ENCODE data around the gene PHLDA2. TPM values are rescaled to one million over a fixed set of nuclear protein-coding genes. Genes with fewer than 3 reads are reported as not detected.

PHLDA2 gene
- total RNA-seq, 1 experiment from 2014 or later: 33.7 TPM

GRCh38 chr11:2911088-2911784 is 18.0 kb downstream of the PHLDA2 start:
- Histone ChIP-seq H3K9me3 (ENCODE audit: low read depth, low read length, poor library complexity, severe bottlenecking) (no peaks in the 10 kb centered on the region), H3K4me1 (ENCODE audit: insufficient read depth, low read length, poor library complexity, severe bottlenecking) (peaks cover 6% of the 10 kb centered on the region), H3K27me3 (replicated peaks; ENCODE audit: insufficient read depth, low read depth, low read length, poor library complexity) (no peaks in the 10 kb centered on the region), H3K27ac (ENCODE audit: low read depth, low read length, poor library complexity, severe bottlenecking) (no peak overlapping the region), H3K36me3 (ENCODE audit: insufficient read depth, low read length, poor library complexity, severe bottlenecking) (no peaks in the 10 kb centered on the region), H3K4me3 (ENCODE audit: low read depth, low read length, poor library complexity, severe bottlenecking) (no peak overlapping the region)
- ChIA-PET CTCF (no interaction called here), POLR2A (ENCODE audit: low non-redundant PET) (no interaction called here)
- TF ChIP-seq, protein P1, sequence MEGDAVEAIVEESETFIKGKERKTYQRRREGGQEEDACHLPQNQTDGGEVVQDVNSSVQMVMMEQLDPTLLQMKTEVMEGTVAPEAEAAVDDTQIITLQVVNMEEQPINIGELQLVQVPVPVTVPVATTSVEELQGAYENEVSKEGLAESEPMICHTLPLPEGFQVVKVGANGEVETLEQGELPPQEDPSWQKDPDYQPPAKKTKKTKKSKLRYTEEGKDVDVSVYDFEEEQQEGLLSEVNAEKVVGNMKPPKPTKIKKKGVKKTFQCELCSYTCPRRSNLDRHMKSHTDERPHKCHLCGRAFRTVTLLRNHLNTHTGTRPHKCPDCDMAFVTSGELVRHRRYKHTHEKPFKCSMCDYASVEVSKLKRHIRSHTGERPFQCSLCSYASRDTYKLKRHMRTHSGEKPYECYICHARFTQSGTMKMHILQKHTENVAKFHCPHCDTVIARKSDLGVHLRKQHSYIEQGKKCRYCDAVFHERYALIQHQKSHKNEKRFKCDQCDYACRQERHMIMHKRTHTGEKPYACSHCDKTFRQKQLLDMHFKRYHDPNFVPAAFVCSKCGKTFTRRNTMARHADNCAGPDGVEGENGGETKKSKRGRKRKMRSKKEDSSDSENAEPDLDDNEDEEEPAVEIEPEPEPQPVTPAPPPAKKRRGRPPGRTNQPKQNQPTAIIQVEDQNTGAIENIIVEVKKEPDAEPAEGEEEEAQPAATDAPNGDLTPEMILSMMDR (conservative IDR thresholded peaks at IDR 0.05; ENCODE audit: low read depth, low read length): no peak
- TF ChIP-seq EZH2 (IDR thresholded peaks at IDR 0.05; ENCODE audit: borderline replicate concordance, low read depth, low read length, poor library complexity, severe bottlenecking): no peak
- BruUV-seq (replicated peaks): no TSS peak
- intact Hi-C loops (cut with micrococcal nuclease; ENCODE audit: unreplicated experiment): no loop called here
- no peak for DNase-seq (ENCODE audit: low spot score)

DNA sequence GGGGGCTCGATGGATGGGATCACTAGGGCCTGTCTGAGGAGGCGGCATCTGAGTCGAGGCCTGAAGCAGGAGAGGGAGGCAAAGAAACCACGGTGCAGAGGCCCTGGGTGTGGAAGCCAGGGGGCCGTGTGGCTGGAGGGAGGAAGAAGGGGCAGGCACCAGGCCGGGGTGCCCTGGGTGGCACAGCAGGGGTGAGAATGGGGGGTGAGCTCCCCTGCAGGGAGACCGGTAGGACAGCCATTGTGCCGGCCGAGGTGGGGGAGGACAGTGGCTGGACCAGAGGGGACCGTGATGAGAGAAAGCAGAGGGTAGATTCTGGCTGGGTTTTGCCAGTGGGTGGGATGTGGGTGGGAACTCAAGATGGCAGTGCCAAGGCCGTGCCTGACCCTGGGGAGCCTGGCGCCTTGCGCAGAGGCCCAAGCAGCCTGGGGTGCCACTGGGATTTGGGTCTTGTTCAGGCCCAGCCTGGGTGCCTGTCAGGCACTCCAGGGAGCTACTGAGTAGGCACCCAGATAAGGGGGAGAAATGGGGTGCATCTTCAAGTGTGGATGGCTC is 18.7 kb downstream of the PHLDA2 start:
- Histone ChIP-seq H3K36me3 (ENCODE audit: insufficient read depth, low read length, poor library complexity, severe bottlenecking) (no peaks in the 10 kb centered on the region), H3K4me1 (ENCODE audit: insufficient read depth, low read length, poor library complexity, severe bottlenecking) (peaks cover 6% of the 10 kb centered on the region), H3K9me3 (ENCODE audit: low read depth, low read length, poor library complexity, severe bottlenecking) (no peaks in the 10 kb centered on the region), H3K27me3 (replicated peaks; ENCODE audit: insufficient read depth, low read depth, low read length, poor library complexity) (no peaks in the 10 kb centered on the region), H3K27ac (ENCODE audit: low read depth, low read length, poor library complexity, severe bottlenecking) (no peak overlapping the region), H3K4me3 (ENCODE audit: low read depth, low read length, poor library complexity, severe bottlenecking) (no peak overlapping the region)
- POLR2A ChIA-PET (ENCODE audit: low non-redundant PET): no interaction called here
- intact Hi-C loops (cut with micrococcal nuclease; ENCODE audit: unreplicated experiment): no loop called here
- no peak for DNase-seq (ENCODE audit: low spot score)
- TF ChIP-seq EZH2 (IDR thresholded peaks at IDR 0.05; ENCODE audit: borderline replicate concordance, low read depth, low read length, poor library complexity, severe bottlenecking): no peak
- TF ChIP-seq, protein P1 (conservative IDR thresholded peaks at IDR 0.05; ENCODE audit: low read depth, low read length): no peak
- CTCF ChIA-PET: no interaction called here
- BruUV-seq (replicated peaks): no TSS peak

DNA sequence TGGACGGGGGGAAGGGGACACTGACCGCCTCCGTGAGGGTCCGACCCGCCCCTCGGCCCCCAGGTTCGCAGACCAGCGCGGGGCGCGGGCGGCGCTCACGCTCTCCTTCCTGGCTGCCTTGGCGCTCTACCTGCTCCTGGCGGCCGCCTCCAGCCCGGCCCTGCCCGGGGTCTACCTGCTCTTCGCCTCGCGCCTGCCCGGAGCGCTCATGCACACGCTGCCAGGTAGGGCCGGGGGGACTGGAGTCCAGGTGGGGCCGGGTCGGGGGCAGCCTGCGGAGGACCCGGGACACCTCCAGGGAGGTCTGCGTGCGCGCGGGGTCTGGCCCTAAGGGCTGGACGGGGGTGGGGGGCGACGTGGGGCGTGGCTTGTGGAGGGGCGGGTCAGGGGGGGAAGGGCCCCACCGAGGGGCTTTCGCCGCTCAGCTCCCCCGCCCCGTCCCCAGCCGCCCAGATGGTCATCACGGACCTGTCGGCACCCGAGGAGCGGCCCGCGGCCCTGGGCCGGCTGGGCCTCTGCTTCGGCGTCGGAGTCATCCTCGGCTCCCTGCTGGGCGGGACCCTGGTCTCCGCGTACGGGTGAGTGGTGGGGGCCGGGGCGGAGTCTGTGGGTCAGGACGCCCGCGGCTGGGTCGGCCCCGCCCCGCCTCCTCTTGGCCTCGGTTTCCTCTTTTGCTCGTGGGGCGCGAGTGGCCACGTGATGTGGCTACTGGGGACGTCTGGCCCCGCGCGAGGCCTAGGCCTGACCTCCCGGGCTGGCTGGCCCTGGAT is 19.9 kb downstream of the PHLDA2 start:
- BruUV-seq (replicated peaks): no TSS peak
- DNase-seq (ENCODE audit: low spot score): no peak
- POLR2A ChIA-PET (ENCODE audit: low non-redundant PET): no interaction called here
- Histone ChIP-seq H3K4me1 (ENCODE audit: insufficient read depth, low read length, poor library complexity, severe bottlenecking) (peaks cover 6% of the 10 kb centered on the region), H3K36me3 (ENCODE audit: insufficient read depth, low read length, poor library complexity, severe bottlenecking) (no peaks in the 10 kb centered on the region), H3K27me3 (replicated peaks; ENCODE audit: insufficient read depth, low read depth, low read length, poor library complexity) (no peaks in the 10 kb centered on the region), H3K27ac (ENCODE audit: low read depth, low read length, poor library complexity, severe bottlenecking) (no peak overlapping the region), H3K4me3 (ENCODE audit: low read depth, low read length, poor library complexity, severe bottlenecking) (no peak overlapping the region), H3K9me3 (ENCODE audit: low read depth, low read length, poor library complexity, severe bottlenecking) (no peaks in the 10 kb centered on the region)
- no peak for TF ChIP-seq EZH2 (IDR thresholded peaks at IDR 0.05; ENCODE audit: borderline replicate concordance, low read depth, low read length, poor library complexity, severe bottlenecking)
- TF ChIP-seq, protein P1 (conservative IDR thresholded peaks at IDR 0.05; ENCODE audit: low read depth, low read length): no peak
- intact Hi-C loops (cut with micrococcal nuclease; ENCODE audit: unreplicated experiment): no loop called here
- CTCF ChIA-PET: no interaction called here

All from A673 (cell line).